HG03196 (cell line): Measurements from ENCODE around the gene UBE2H.
"Not testable (repeated sequence)": the region's sequence is repeated elsewhere in the genome, so short reads cannot be mapped to it uniquely, and the experiment has no call there.

Source experiments
- ATAC-seq: cut with Tn5 transposase; IDR thresholded peaks from one replicate; pipeline ENCODE4 v1.9.1; 2021; ENCODE audit not compliant: unreplicated experiment

The UBE2H gene

GRCh38 chr7:129909669-129910068 is 43.1 kb downstream of the UBE2H start:
- ATAC-seq, result no peak

- ATAC-seq, result no peak
Measured at GRCh38 chr7:129908181-129908580, 44.6 kb downstream of the UBE2H start.

GRCh38 chr7:129907122-129907736 is 45.5 kb downstream of the UBE2H start:
- no peak for ATAC-seq

GRCh38 chr7:129906700-129907099 is 46.1 kb downstream of the UBE2H start:
- ATAC-seq, result no peak

- ATAC-seq, result peak; percentile 65
Measured at GRCh38 chr7:129903935-129904334, 48.8 kb downstream of the UBE2H start.

GRCh38 chr7:129902788-129903422 is 49.9 kb downstream of the UBE2H start:
- no peak for ATAC-seq

- ATAC-seq, result no peak
Measured at GRCh38 chr7:129898502-129899160, 54.1 kb downstream of the UBE2H start.

- ATAC-seq, result no peak
Measured at GRCh38 chr7:129898007-129898406, 54.8 kb downstream of the UBE2H start.

- ATAC-seq, result no peak
Measured at GRCh38 chr7:129896568-129897382, 56.0 kb downstream of the UBE2H start.

GRCh38 chr7:129894184-129894583 is 58.6 kb downstream of the UBE2H start:
- ATAC-seq, result not testable (repeated sequence)

GRCh38 chr7:129890090-129890489 is 62.7 kb downstream of the UBE2H start:
- ATAC-seq, result no peak

GRCh38 chr7:129889133-129889844 is 63.5 kb downstream of the UBE2H start:
- no peak for ATAC-seq

- no peak for ATAC-seq
Measured at GRCh38 chr7:129887865-129888264, 64.9 kb downstream of the UBE2H start.

- ATAC-seq, result no peak
Measured at GRCh38 chr7:129886818-129887186, 66.0 kb downstream of the UBE2H start.

GRCh38 chr7:129886167-129886817 is 66.5 kb downstream of the UBE2H start:
- no peak for ATAC-seq

GRCh38 chr7:129884495-129884894 is 68.3 kb downstream of the UBE2H start:
- ATAC-seq, result no peak

- no peak for ATAC-seq
Measured at GRCh38 chr7:129883151-129883550, 69.6 kb downstream of the UBE2H start.

GRCh38 chr7:129882531-129882930 is 70.2 kb downstream of the UBE2H start:
- no peak for ATAC-seq

- ATAC-seq, result no peak
Measured at GRCh38 chr7:129877146-129877792, 75.5 kb downstream of the UBE2H start.
